H1 (cell line): Measurements from ENCODE around the gene KDR. TPM values are rescaled to one million over a fixed set of nuclear protein-coding genes. Genes with fewer than 3 reads are reported as not detected.

Experiments
- HDAC6 ChIP-seq: IDR thresholded peaks from one replicate; pipeline ENCODE4 v1.7.1; 2012; ENCODE audit warnings: low read depth, mild to moderate bottlenecking, inconsistent platforms, low read length, moderate library complexity
- RAD21 ChIP-seq, 2 experiments: IDR thresholded peaks in 1 of 2; conservative IDR thresholded peaks in 1 of 2; 2 replicates each; pipeline ENCODE4 v1.6.1; 2011; ENCODE audit warnings: low read depth in 2 of 2, low read length in 2 of 2, improper control_type of control experiment in 1 of 2, inconsistent platforms in 1 of 2, mild to moderate bottlenecking in 1 of 2, moderate library complexity in 1 of 2
- RXRA ChIP-seq: IDR thresholded peaks from 2 replicates; pipeline ENCODE4 v1.6.1; 2011; ENCODE audit warnings: low read depth, mild to moderate bottlenecking, low read length, moderate library complexity; ENCODE audit not compliant: insufficient read depth
- SRF ChIP-seq: IDR thresholded peaks from 2 replicates; pipeline ENCODE4 v1.6.1; 2011; ENCODE audit warnings: mild to moderate bottlenecking, low read depth, low read length, moderate library complexity
- polyA plus RNA-seq, 7 experiments: library from polyadenylated mRNA; depleted of rRNA in 3 of 7; stranded (reverse) in 5 of 7; unstranded in 2 of 7; fragments of >200 nt in 5 of 7; fragments of 200-250 nt in 2 of 7; gene quantifications; 1 replicate in 5 of 7; 2 replicates in 1 of 7; 4 replicates in 1 of 7; pipeline versions ENCODE4 v1.2.1 to v1.2.3, GENCODE V29; 2011 to 2013; ENCODE audit warnings: missing spikeins in 2 of 7, mixed read lengths in 2 of 7
- total RNA-seq: library from RNA; stranded (reverse); fragmentation: NEBNext Ultra II Directional; extraction: Animal tissue kit (Norgen Biotek cat#: 25700); gene quantifications from 2 replicates; pipeline ENCODE4 v1.2.1, GENCODE V29; 2021
- TF ChIP-seq, protein P1 (sequence below): IDR thresholded peaks from 2 replicates; pipeline ENCODE4 v1.6.1; 2012; ENCODE audit warnings: low read length, inconsistent platforms

The KDR gene
- total and polyA plus RNA-seq, 2 of the 8 experiments (the other 6 are each of a cell fraction or from before 2014, with no cell fraction given) = 69.3 to 106 TPM

DNA sequence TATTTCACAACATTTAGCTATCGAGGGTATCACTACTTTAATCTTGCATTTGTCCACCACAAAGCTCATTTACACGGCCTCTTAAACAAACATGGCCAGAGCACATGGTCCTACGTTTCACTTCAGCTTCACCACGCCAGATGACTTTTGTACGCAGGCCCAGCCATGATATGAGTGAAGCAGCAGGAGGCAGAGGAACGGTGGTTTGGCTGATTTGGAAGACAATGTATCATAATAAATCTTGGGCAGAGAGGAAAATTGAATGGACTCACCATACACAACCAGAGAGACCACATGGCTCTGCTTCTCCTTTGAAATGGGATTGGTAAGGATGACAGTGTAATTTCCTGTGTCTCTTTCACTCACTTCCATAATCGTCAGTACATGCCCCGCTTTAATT is 15.3 kb downstream of the KDR start (continued):
- TF ChIP-seq HDAC6 (no peak), SRF (no peak), RAD21 (IDR thresholded peaks at IDR 0.05 in 1 of 2, conservative IDR thresholded peaks at IDR 0.05 in 1 of 2; ENCODE audit: low read depth in 2 of 2, low read length in 2 of 2) (no peak), RXRA (no peak)
- TF ChIP-seq, protein P1, sequence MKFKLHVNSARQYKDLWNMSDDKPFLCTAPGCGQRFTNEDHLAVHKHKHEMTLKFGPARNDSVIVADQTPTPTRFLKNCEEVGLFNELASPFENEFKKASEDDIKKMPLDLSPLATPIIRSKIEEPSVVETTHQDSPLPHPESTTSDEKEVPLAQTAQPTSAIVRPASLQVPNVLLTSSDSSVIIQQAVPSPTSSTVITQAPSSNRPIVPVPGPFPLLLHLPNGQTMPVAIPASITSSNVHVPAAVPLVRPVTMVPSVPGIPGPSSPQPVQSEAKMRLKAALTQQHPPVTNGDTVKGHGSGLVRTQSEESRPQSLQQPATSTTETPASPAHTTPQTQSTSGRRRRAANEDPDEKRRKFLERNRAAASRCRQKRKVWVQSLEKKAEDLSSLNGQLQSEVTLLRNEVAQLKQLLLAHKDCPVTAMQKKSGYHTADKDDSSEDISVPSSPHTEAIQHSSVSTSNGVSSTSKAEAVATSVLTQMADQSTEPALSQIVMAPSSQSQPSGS = no peak
